ENCODE measurements around the gene SYT6. TPM values are rescaled to one million over a fixed set of nuclear protein-coding genes. Genes with fewer than 3 reads are reported as not detected.

Gene SYT6, protein sequence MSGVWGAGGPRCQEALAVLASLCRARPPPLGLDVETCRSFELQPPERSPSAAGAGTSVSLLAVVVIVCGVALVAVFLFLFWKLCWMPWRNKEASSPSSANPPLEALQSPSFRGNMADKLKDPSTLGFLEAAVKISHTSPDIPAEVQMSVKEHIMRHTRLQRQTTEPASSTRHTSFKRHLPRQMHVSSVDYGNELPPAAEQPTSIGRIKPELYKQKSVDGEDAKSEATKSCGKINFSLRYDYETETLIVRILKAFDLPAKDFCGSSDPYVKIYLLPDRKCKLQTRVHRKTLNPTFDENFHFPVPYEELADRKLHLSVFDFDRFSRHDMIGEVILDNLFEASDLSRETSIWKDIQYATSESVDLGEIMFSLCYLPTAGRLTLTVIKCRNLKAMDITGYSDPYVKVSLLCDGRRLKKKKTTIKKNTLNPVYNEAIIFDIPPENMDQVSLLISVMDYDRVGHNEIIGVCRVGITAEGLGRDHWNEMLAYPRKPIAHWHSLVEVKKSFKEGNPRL
- total RNA-seq (2021; ENCODE audit: unreplicated experiment) (not detected), Bru-seq, nascent RNA (not detected), BruChase-seq, experiment 1, labeled RNA remaining after a 6-hour chase (not detected), BruChase-seq, experiment 2, labeled RNA remaining after a 2-hour chase (not detected)
- not detected in 2 replicates for polyA plus RNA-seq (2012)
- long read RNA-seq: 0 reads

GRCh38 chr1:114153261-114154145, at the start of gene SYT6:
TSS of gene SYT6 (minus strand) at chr1:114153869. CDS start at chr1:114153772, 97 bp downstream.
- no TSS peak for BruUV-seq (replicated peaks)
- Histone ChIP-seq H3K36me3 (ENCODE audit: control insufficient read depth in 1 of 2, insufficient read depth in 2 of 2, low read length in 2 of 2) (no peaks in the 10 kb centered on the region), H3K9me3 (ENCODE audit: control insufficient read depth in 1 of 2, insufficient read depth in 1 of 2, low read depth in 1 of 2, low read length in 2 of 2) (no peaks in the 10 kb centered on the region), H3K9ac (ENCODE audit: low read length) (no peak within 1 kb of the TSS), H3K4me2 (ENCODE audit: low read length) (no peak within 1 kb of the TSS), H3K4me3 (replicated peaks in 1 of 2; ENCODE audit: low read depth in 1 of 2, low read length in 2 of 2) (no peak within 1 kb of the TSS), H3K79me2 (ENCODE audit: insufficient read depth, low read length) (no peaks in the 10 kb centered on the region), H3K9me2 (ENCODE audit: insufficient read depth) (no peaks in the 10 kb centered on the region), H3K4me1 (ENCODE audit: control insufficient read depth in 1 of 2, insufficient read depth in 2 of 2, low read length in 2 of 2) (no peaks in the 10 kb centered on the region), H2AFZ (ENCODE audit: low read depth, low read length, poor library complexity, severe bottlenecking) (no peak within 1 kb of the TSS), H3K27me3 (ENCODE audit: insufficient read depth, low read length) (peaks cover 21% of the 10 kb centered on the region), H4K20me1 (ENCODE audit: insufficient read depth) (no peaks in the 10 kb centered on the region), H3K27ac (ENCODE audit: low read depth, low read length) (no peak within 1 kb of the TSS)
- POLR2A ChIA-PET: no interaction called here
- TF ChIP-seq POLR2A (IDR thresholded peaks at IDR 0.05; ENCODE audit: borderline replicate concordance, extremely low read depth, insufficient read depth, insufficient read length) (no peak), SRF (IDR thresholded peaks at IDR 0.05; ENCODE audit: low read depth) (no peak), ATF3 (IDR thresholded peaks at IDR 0.05) (no peak), ZFX (IDR thresholded peaks at IDR 0.05) (no peak)
- TF ChIP-seq, protein P1, sequence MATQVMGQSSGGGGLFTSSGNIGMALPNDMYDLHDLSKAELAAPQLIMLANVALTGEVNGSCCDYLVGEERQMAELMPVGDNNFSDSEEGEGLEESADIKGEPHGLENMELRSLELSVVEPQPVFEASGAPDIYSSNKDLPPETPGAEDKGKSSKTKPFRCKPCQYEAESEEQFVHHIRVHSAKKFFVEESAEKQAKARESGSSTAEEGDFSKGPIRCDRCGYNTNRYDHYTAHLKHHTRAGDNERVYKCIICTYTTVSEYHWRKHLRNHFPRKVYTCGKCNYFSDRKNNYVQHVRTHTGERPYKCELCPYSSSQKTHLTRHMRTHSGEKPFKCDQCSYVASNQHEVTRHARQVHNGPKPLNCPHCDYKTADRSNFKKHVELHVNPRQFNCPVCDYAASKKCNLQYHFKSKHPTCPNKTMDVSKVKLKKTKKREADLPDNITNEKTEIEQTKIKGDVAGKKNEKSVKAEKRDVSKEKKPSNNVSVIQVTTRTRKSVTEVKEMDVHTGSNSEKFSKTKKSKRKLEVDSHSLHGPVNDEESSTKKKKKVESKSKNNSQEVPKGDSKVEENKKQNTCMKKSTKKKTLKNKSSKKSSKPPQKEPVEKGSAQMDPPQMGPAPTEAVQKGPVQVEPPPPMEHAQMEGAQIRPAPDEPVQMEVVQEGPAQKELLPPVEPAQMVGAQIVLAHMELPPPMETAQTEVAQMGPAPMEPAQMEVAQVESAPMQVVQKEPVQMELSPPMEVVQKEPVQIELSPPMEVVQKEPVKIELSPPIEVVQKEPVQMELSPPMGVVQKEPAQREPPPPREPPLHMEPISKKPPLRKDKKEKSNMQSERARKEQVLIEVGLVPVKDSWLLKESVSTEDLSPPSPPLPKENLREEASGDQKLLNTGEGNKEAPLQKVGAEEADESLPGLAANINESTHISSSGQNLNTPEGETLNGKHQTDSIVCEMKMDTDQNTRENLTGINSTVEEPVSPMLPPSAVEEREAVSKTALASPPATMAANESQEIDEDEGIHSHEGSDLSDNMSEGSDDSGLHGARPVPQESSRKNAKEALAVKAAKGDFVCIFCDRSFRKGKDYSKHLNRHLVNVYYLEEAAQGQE (IDR thresholded peaks at IDR 0.05; ENCODE audit: low read depth): no peak
- TF ChIP-seq, protein P2, sequence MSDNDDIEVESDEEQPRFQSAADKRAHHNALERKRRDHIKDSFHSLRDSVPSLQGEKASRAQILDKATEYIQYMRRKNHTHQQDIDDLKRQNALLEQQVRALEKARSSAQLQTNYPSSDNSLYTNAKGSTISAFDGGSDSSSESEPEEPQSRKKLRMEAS (IDR thresholded peaks at IDR 0.05): no peak
- RAD21 ChIA-PET (ENCODE audit: low non-redundant PET in 1 of 2, low total read pairs in 2 of 2, uncharacterized antibody in 2 of 2, unreplicated experiment in 2 of 2): no interaction called here
- no peak for ATAC-seq
- intact Hi-C loops (cut with micrococcal nuclease): no loop called here
- CTCF ChIA-PET: no interaction called here
- no peak for DNase-seq (ENCODE audit: low read depth, low spot score)
